ENCODE measurements around the gene TMEM270. TPM values are rescaled to one million over a fixed set of nuclear protein-coding genes. Genes with fewer than 3 reads are reported as not detected.

TMEM270 gene
- polyA plus RNA-seq, 1 of the 3 experiments (the other 2 are of a cell fraction), result 0.71 TPM

GRCh38 chr7:73892003-73892999, 31.3 kb downstream of the TMEM270 start (continued):
- TF ChIP-seq NFIC (IDR thresholded peaks at IDR 0.05; ENCODE audit: borderline replicate concordance), result peak; percentile 99
- peak; percentile 29; the same call in 1 of the 2 replicates for TF ChIP-seq PBX3 (IDR thresholded peaks at IDR 0.05)
- peak in 1 of 2 experiments; percentile 47; a peak in 1 of 4 replicates for TF ChIP-seq EP300 (IDR thresholded peaks at IDR 0.05; ENCODE audit: borderline replicate concordance in 1 of 2, low read depth in 1 of 2, low read length in 1 of 2)

- POLR2A ChIA-PET, result no interaction called here
- Histone ChIP-seq H3K27ac (ENCODE audit: low read depth in 2 of 2, low read length in 1 of 2) (peak overlapping the region in 1 of 2 experiments; percentile 93; a peak in 2 of 4 replicates), H2AFZ (ENCODE audit: low read depth) (no peak overlapping the region), H3K9me2 (no peaks in the 10 kb centered on the region), H3K9me3 (no peaks in the 10 kb centered on the region), H3K4me1 (ENCODE audit: control insufficient read depth in 1 of 2, insufficient read depth in 2 of 2, low read depth in 1 of 2, low read length in 1 of 2) (peaks cover 26 to 28% of the 10 kb centered on the region in 2 experiments; a peak in 3 of 4 replicates), H3K4me3 (ENCODE audit: low read depth in 2 of 2, low read length in 1 of 2) (no peak overlapping the region), H3K79me2 (ENCODE audit: insufficient read depth) (no peaks in the 10 kb centered on the region), H3K27me3 (ENCODE audit: insufficient read depth) (no peaks in the 10 kb centered on the region), H3F3A (replicated peaks; ENCODE audit: insufficient read depth) (peaks cover 65% of the 10 kb centered on the region), H3K36me3 (replicated peaks in 1 of 2; ENCODE audit: control insufficient read depth in 1 of 2, insufficient read depth in 2 of 2, low read length in 1 of 2) (no peaks in the 10 kb centered on the region), H3K9ac (peak overlapping the region; percentile 59; the same call in 1 of the 2 replicates), H4K20me1 (ENCODE audit: insufficient read depth) (no peaks in the 10 kb centered on the region), H3K4me2 (peak overlapping the region; percentile 66)
- TF ChIP-seq IRF3 (IDR thresholded peaks at IDR 0.05; ENCODE audit: low read depth, low read length) (no peak), TEAD4 (IDR thresholded peaks at IDR 0.05; ENCODE audit: borderline replicate concordance, insufficient read depth) (no peak), PBX3 (IDR thresholded peaks at IDR 0.05) (no peak), MXI1 (IDR thresholded peaks at IDR 0.05; ENCODE audit: low read depth, low read length) (no peak), REST (IDR thresholded peaks at IDR 0.05; ENCODE audit: low read depth, low read length) (no peak), TCF12 (IDR thresholded peaks at IDR 0.05) (no peak), MEF2A (IDR thresholded peaks at IDR 0.05; ENCODE audit: borderline replicate concordance, low read depth) (no peak), YY1 (IDR thresholded peaks at IDR 0.05; ENCODE audit: low read depth) (no peak), CHD2 (IDR thresholded peaks at IDR 0.05; ENCODE audit: low read length, partially characterized antibody) (no peak), GABPA (IDR thresholded peaks at IDR 0.05; ENCODE audit: low read depth) (no peak), USF2 (IDR thresholded peaks at IDR 0.05; ENCODE audit: borderline replicate concordance, low read depth, low read length) (no peak), EZH2phosphoT487 (IDR thresholded peaks at IDR 0.05; ENCODE audit: borderline replicate concordance, low read depth) (no peak), SIN3A (IDR thresholded peaks at IDR 0.05; ENCODE audit: borderline replicate concordance, low read depth, low read length) (no peak), RCOR1 (IDR thresholded peaks at IDR 0.05; ENCODE audit: low read length) (no peak), JUND (IDR thresholded peaks at IDR 0.05) (no peak), MAX (IDR thresholded peaks at IDR 0.05; ENCODE audit: low read depth) (no peak), NRF1 (IDR thresholded peaks at IDR 0.05; ENCODE audit: low read depth, low read length) (no peak), ELF1 (IDR thresholded peaks at IDR 0.05) (no peak)
- CTCF ChIA-PET, result interaction anchor here (1.0 to 2.9 kb wide), 6 partner anchors 13 to 168 kb away, joined by 3 to 15 read pairs (median 3); no protein-coding TSS in a partner anchor
- 88% methylated on average over 15 of the region's 22 CpGs for WGBS (ENCODE audit: low lambda C conversion rate)
- DNase-seq, result no peak
These were observed 32.6 kb downstream of the TMEM270 start for GRCh38 chr7:73893342-73894101.

Data from SK-N-SH (cell line).